Mesenchymal stem cell (in vitro differentiated cells and primary cell): ENCODE data around the gene CDH23.

Experiments used
- DNase-seq: peaks from one replicate; pipeline ENCODE4 v3.0.0-alpha.2; 2013
- H2AFZ ChIP-seq: one replicate; pipeline ENCODE4 v1.6.1; 2013; ENCODE audit warnings: low read depth, mild to moderate bottlenecking, control low read depth, inconsistent platforms, low read length, moderate library complexity
- H2AK5ac ChIP-seq: 2 replicates; pipeline ENCODE4 v1.6.1; 2013; ENCODE audit warnings: low read length, moderate library complexity, mild to moderate bottlenecking, inconsistent platforms; ENCODE audit not compliant: severe bottlenecking
- H2BK120ac ChIP-seq: one replicate; pipeline ENCODE4 v1.6.1; 2013; ENCODE audit warnings: low read depth, mild to moderate bottlenecking, inconsistent platforms, low read length, moderate library complexity
- H2BK12ac ChIP-seq, 2 experiments: one replicate each; pipeline ENCODE4 v1.6.1; 2013; ENCODE audit warnings: inconsistent platforms in 2 of 2, low read length in 2 of 2, mild to moderate bottlenecking in 2 of 2, moderate library complexity in 2 of 2, control low read depth in 1 of 2
- H2BK15ac ChIP-seq: one replicate; pipeline ENCODE4 v1.6.1; 2013; ENCODE audit warnings: mild to moderate bottlenecking, low read depth, inconsistent platforms; ENCODE audit not compliant: poor library complexity, severe bottlenecking
- H2BK5ac ChIP-seq: 2 replicates; pipeline ENCODE4 v1.6.1; 2013; ENCODE audit warnings: low read depth, mild to moderate bottlenecking, low read length, control low read depth, inconsistent platforms; ENCODE audit not compliant: poor library complexity, severe bottlenecking
- H3K14ac ChIP-seq, 2 experiments: one replicate each; pipeline ENCODE4 v1.6.1; 2013; ENCODE audit warnings: inconsistent platforms in 2 of 2, low read length in 2 of 2, control low read depth in 1 of 2, mild to moderate bottlenecking in 1 of 2, moderate library complexity in 1 of 2
- H3K18ac ChIP-seq, 2 experiments: one replicate each; pipeline ENCODE4 v1.6.1; 2013; ENCODE audit warnings: inconsistent platforms in 2 of 2, low read length in 2 of 2, control low read depth in 1 of 2, low read depth in 1 of 2, mild to moderate bottlenecking in 1 of 2
- H3K23ac ChIP-seq, 2 experiments: one replicate each; pipeline ENCODE4 v1.6.1; 2013; ENCODE audit warnings: inconsistent platforms in 2 of 2, low read length in 2 of 2, mild to moderate bottlenecking in 2 of 2, moderate library complexity in 2 of 2, control low read depth in 1 of 2
- H3K27ac ChIP-seq: 2 replicates; pipeline ENCODE4 v1.5.1; 2013; ENCODE audit warnings: mild to moderate bottlenecking, moderate library complexity, low read length, control low read depth, inconsistent platforms; ENCODE audit not compliant: poor library complexity, severe bottlenecking
- H3K27me3 ChIP-seq, 2 experiments: 2 replicates each; pipeline versions ENCODE4 v1.6.1 to v1.7.0; 2013; ENCODE audit warnings: low read length in 2 of 2, mild to moderate bottlenecking in 2 of 2, moderate library complexity in 2 of 2, control low read depth in 1 of 2, inconsistent platforms in 1 of 2; ENCODE audit not compliant: control insufficient read depth in 1 of 2, insufficient read depth in 1 of 2
- H3K36me3 ChIP-seq, 2 experiments: 2 replicates each; pipeline versions ENCODE4 v1.6.1 to v1.7.0; 2013; ENCODE audit warnings: low read length in 2 of 2, control low read depth in 1 of 2, inconsistent platforms in 1 of 2, low read depth in 1 of 2, mild to moderate bottlenecking in 1 of 2; ENCODE audit not compliant: insufficient read depth in 2 of 2, control insufficient read depth in 1 of 2
- H3K4ac ChIP-seq, 2 experiments: one replicate each; pipeline ENCODE4 v1.6.1; 2013; ENCODE audit warnings: inconsistent platforms in 2 of 2, low read length in 2 of 2, mild to moderate bottlenecking in 2 of 2, moderate library complexity in 2 of 2, control low read depth in 1 of 2, low read depth in 1 of 2
- H3K4me1 ChIP-seq: 2 replicates; pipeline ENCODE4 v1.6.1; 2013; ENCODE audit warnings: low read depth, low read length, control low read depth; ENCODE audit not compliant: control insufficient read depth, insufficient read depth
- H3K4me2 ChIP-seq: 2 replicates; pipeline ENCODE4 v1.6.1; 2013; ENCODE audit warnings: low read length, mild to moderate bottlenecking, inconsistent platforms; ENCODE audit not compliant: poor library complexity, severe bottlenecking
- H3K4me3 ChIP-seq, 2 experiments: 2 replicates each; pipeline versions ENCODE4 v1.5.1 to v1.7.0; 2013; ENCODE audit warnings: low read length in 2 of 2, mild to moderate bottlenecking in 2 of 2, control low read depth in 1 of 2, low read depth in 1 of 2; ENCODE audit not compliant: insufficient read depth in 1 of 2
- H3K79me1 ChIP-seq: replicated peaks from 2 replicates; pipeline ENCODE4 v1.6.1; 2013; ENCODE audit warnings: mild to moderate bottlenecking, control low read depth, low read length, inconsistent platforms; ENCODE audit not compliant: poor library complexity, severe bottlenecking
- H3K9ac ChIP-seq: 2 replicates; pipeline ENCODE4 v1.7.0; 2013; ENCODE audit warnings: mild to moderate bottlenecking, low read length, moderate library complexity
- H3K9me3 ChIP-seq: 2 replicates; pipeline ENCODE4 v1.7.0; 2013; ENCODE audit warnings: mild to moderate bottlenecking, low read length; ENCODE audit not compliant: control insufficient read depth
- H4K8ac ChIP-seq: one replicate; pipeline ENCODE4 v1.6.1; 2013; ENCODE audit warnings: inconsistent platforms, mild to moderate bottlenecking, low read length, moderate library complexity
- H4K91ac ChIP-seq: one replicate; pipeline ENCODE4 v1.6.1; 2013; ENCODE audit warnings: mild to moderate bottlenecking, low read length, inconsistent platforms
- WGBS: methylation state at CpG from one replicate; pipeline ENCODE4 v1.1.7; 2013; ENCODE audit warnings: mixed read lengths; 5-methylcytosine and 5-hydroxymethylcytosine counted together

Gene CDH23

GRCh38 chr10:71771821-71772617 is 375.3 kb downstream of the CDH23 start:
- Histone ChIP-seq H3K4me2 (no peak overlapping the region), H3K23ac (no peak overlapping the region), H3K14ac (peak overlapping the region in 1 of 2 experiments; percentile 8), H2AK5ac (no peak overlapping the region), H2BK5ac (no peak overlapping the region), H3K18ac (no peak overlapping the region), H2BK12ac (peak overlapping the region in 1 of 2 experiments; percentile 56), H3K4ac (no peak overlapping the region), H2AFZ (no peak overlapping the region), H3K4me3 (peak overlapping the region in 1 of 2 experiments; percentile 87), H4K8ac (no peak overlapping the region), H3K79me1 (no peaks in the 10 kb centered on the region), H3K9me3 (no peaks in the 10 kb centered on the region), H3K9ac (peak overlapping the region; percentile 87), H3K36me3 (no peaks in the 10 kb centered on the region), H3K4me1 (peaks cover 28% of the 10 kb centered on the region), H4K91ac (no peak overlapping the region), H3K27me3 (peaks cover 0 to 34% of the 10 kb centered on the region in 2 experiments), H2BK120ac (no peak overlapping the region), H2BK15ac (peak overlapping the region; percentile 95), H3K27ac (no peak overlapping the region)
- 48% methylated on average over 2 of the region's 2 CpGs for WGBS
- DNase-seq: peak; percentile 67

GRCh38 chr10:71772832-71773220 is 376.1 kb downstream of the CDH23 start:
- H2AFZ ChIP-seq: peak overlapping the region; percentile 30
- whole genome bisulfite sequencing: 77% methylated on average over 3 of the region's 4 CpGs
- no peaks in the 10 kb centered on the region for H3K79me1 ChIP-seq

GRCh38 chr10:71773221-71773971 is 376.7 kb downstream of the CDH23 start, which contains the start of gene VSIR:
TSS of gene VSIR (minus strand) at chr10:71773520. CDS start at chr10:71773439, 81 bp downstream.
- H4K8ac ChIP-seq: peak within 1 kb of the TSS; percentile 52
- no peak within 1 kb of the TSS for H3K4ac ChIP-seq
- peak within 1 kb of the TSS; percentile 30 for H2AFZ ChIP-seq
- no peaks in the 10 kb centered on the region for H3K79me1 ChIP-seq
- WGBS: 3% methylated on average over 45 of the region's 55 CpGs
- H3K18ac ChIP-seq: peak within 1 kb of the TSS; percentile 16 to 30
- peak; percentile 78 for DNase-seq
- H3K9ac ChIP-seq: peak within 1 kb of the TSS; percentile 87
- peak within 1 kb of the TSS in 1 of 2 experiments; percentile 37 for H2BK12ac ChIP-seq
- peaks cover 0 to 34% of the 10 kb centered on the region in 2 experiments for H3K27me3 ChIP-seq
- no peak within 1 kb of the TSS for H3K23ac ChIP-seq
- H2BK15ac ChIP-seq: peak within 1 kb of the TSS; percentile 96
- H3K4me2 ChIP-seq: peak within 1 kb of the TSS; percentile 3
- no peak within 1 kb of the TSS for H2BK120ac ChIP-seq
- H3K14ac ChIP-seq: peak within 1 kb of the TSS in 1 of 2 experiments; percentile 9
- no peak within 1 kb of the TSS for H2BK5ac ChIP-seq
- no peaks in the 10 kb centered on the region for H3K9me3 ChIP-seq
- H3K27ac ChIP-seq: no peak within 1 kb of the TSS
- H3K4me1 ChIP-seq: peaks cover 19% of the 10 kb centered on the region
- no peak within 1 kb of the TSS for H2AK5ac ChIP-seq
- no peak within 1 kb of the TSS for H4K91ac ChIP-seq
- H3K4me3 ChIP-seq: peak within 1 kb of the TSS; percentile 45 to 87
- no peaks in the 10 kb centered on the region for H3K36me3 ChIP-seq

More at GRCh38 chr10:71772832-71773220, 376.1 kb downstream of the CDH23 start:
- H3K18ac ChIP-seq: peak overlapping the region in 1 of 2 experiments; percentile 30
- no peak overlapping the region for H3K23ac ChIP-seq
- no peak overlapping the region for H4K91ac ChIP-seq
- no peak overlapping the region for H2AK5ac ChIP-seq
- H3K9ac ChIP-seq: peak overlapping the region; percentile 87
- H3K27ac ChIP-seq: no peak overlapping the region
- no peak overlapping the region for H3K4ac ChIP-seq
- peak overlapping the region; percentile 45 to 87 for H3K4me3 ChIP-seq
- no peak overlapping the region for H3K14ac ChIP-seq
- peak overlapping the region in 1 of 2 experiments; percentile 37 for H2BK12ac ChIP-seq
- H3K9me3 ChIP-seq: no peaks in the 10 kb centered on the region
- peaks cover 20% of the 10 kb centered on the region for H3K4me1 ChIP-seq
- peak overlapping the region; percentile 9 for H2BK15ac ChIP-seq
- no peak overlapping the region for H2BK120ac ChIP-seq
- no peak overlapping the region for H4K8ac ChIP-seq
- H3K27me3 ChIP-seq: peaks cover 0 to 34% of the 10 kb centered on the region in 2 experiments
- DNase-seq: no peak
- H3K4me2 ChIP-seq: peak overlapping the region; percentile 3
- H2BK5ac ChIP-seq: no peak overlapping the region
- H3K36me3 ChIP-seq: no peaks in the 10 kb centered on the region
